ENCODE results near the gene HSPB6. TPM values are rescaled to one million over a fixed set of nuclear protein-coding genes. Genes with fewer than 3 reads are reported as not detected.

The HSPB6 gene
- total RNA-seq, 1 donor from 2014 or later: 1.9 TPM

GRCh38 chr19:35738021-35738886, 18.6 kb downstream of the HSPB6 start:
- Histone ChIP-seq H3K27ac (ENCODE audit: low read depth, low read length) (no peak overlapping the region), H3K9ac (ENCODE audit: low read length) (no peak overlapping the region), H3K9me3 (ENCODE audit: insufficient read depth, low read depth, low read length) (no peaks in the 10 kb centered on the region), H3K79me2 (ENCODE audit: insufficient read depth, low read length) (no peaks in the 10 kb centered on the region), H3K36me3 (ENCODE audit: insufficient read depth, low read length) (peaks cover 8% of the 10 kb centered on the region), H3K4me3 (ENCODE audit: insufficient read depth, low read depth, low read length) (no peak overlapping the region), H3K4me1 (ENCODE audit: insufficient read depth, low read length) (peaks cover 5% of the 10 kb centered on the region), H3K27me3 (ENCODE audit: insufficient read depth, low read length) (no peaks in the 10 kb centered on the region), H3K4me2 (ENCODE audit: low read length) (no peak overlapping the region), H4K20me1 (ENCODE audit: insufficient read depth, low read length) (peaks cover 32% of the 10 kb centered on the region), H2AFZ (ENCODE audit: low read depth, low read length) (no peak overlapping the region)
- Mint-ChIP-seq H3K4me3 (ENCODE audit: unreplicated experiment) (no peak overlapping the region), H3K27me3 (ENCODE audit: low read depth, unreplicated experiment) (no peaks in the 10 kb centered on the region), H3K4me1 (ENCODE audit: low read depth, unreplicated experiment) (no peaks in the 10 kb centered on the region), H3K27ac (ENCODE audit: unreplicated experiment) (no peak overlapping the region), H3K36me3 (ENCODE audit: low read depth, unreplicated experiment) (peaks cover 16% of the 10 kb centered on the region), H3K9me3 (ENCODE audit: unreplicated experiment) (no peaks in the 10 kb centered on the region)
- no peak for DNase-seq (ENCODE audit: low read depth)
- FAIRE-seq: no peak
- no peak for TF ChIP-seq EZH2 (IDR thresholded peaks at IDR 0.05; ENCODE audit: insufficient read depth, low read length)
- TF ChIP-seq CTCF (IDR thresholded peaks at IDR 0.05; ENCODE audit: insufficient read depth, low read depth, low read length): no peak

GRCh38 chr19:35736913-35737886, 19.6 kb downstream of the HSPB6 start:
- no peaks in the 10 kb centered on the region for H3K27me3 Mint-ChIP-seq (ENCODE audit: low read depth, unreplicated experiment)
- Histone ChIP-seq H3K9me3 (ENCODE audit: insufficient read depth, low read depth, low read length) (no peaks in the 10 kb centered on the region), H4K20me1 (ENCODE audit: insufficient read depth, low read length) (peaks cover 32% of the 10 kb centered on the region), H3K27me3 (ENCODE audit: insufficient read depth, low read length) (no peaks in the 10 kb centered on the region), H3K4me3 (ENCODE audit: insufficient read depth, low read depth, low read length) (no peak overlapping the region), H3K4me1 (ENCODE audit: insufficient read depth, low read length) (peaks cover 5% of the 10 kb centered on the region), H3K4me2 (ENCODE audit: low read length) (no peak overlapping the region), H3K79me2 (ENCODE audit: insufficient read depth, low read length) (no peaks in the 10 kb centered on the region), H3K9ac (ENCODE audit: low read length) (no peak overlapping the region), H3K27ac (ENCODE audit: low read depth, low read length) (no peak overlapping the region), H2AFZ (ENCODE audit: low read depth, low read length) (no peak overlapping the region), H3K36me3 (ENCODE audit: insufficient read depth, low read length) (peaks cover 8% of the 10 kb centered on the region)
- TF ChIP-seq EZH2 (IDR thresholded peaks at IDR 0.05; ENCODE audit: insufficient read depth, low read length) (no peak), CTCF (IDR thresholded peaks at IDR 0.05; ENCODE audit: insufficient read depth, low read depth, low read length) (no peak)
- FAIRE-seq: no peak
- peaks cover 16% of the 10 kb centered on the region for H3K36me3 Mint-ChIP-seq (ENCODE audit: low read depth, unreplicated experiment)
- H3K4me1 Mint-ChIP-seq (ENCODE audit: low read depth, unreplicated experiment): no peaks in the 10 kb centered on the region
- no peak for DNase-seq (ENCODE audit: low read depth)
- no peaks in the 10 kb centered on the region for H3K9me3 Mint-ChIP-seq (ENCODE audit: unreplicated experiment)
- peak overlapping the region; percentile 66 for H3K27ac Mint-ChIP-seq (ENCODE audit: unreplicated experiment)
- H3K4me3 Mint-ChIP-seq (ENCODE audit: unreplicated experiment): no peak overlapping the region

Measured in astrocyte (in vitro differentiated cells and primary cell).